IMR-90 (cell line): ENCODE measurements around the gene LBH.

Source experiments
- BHLHE40 ChIP-seq: fragments of 150-350 bp; IDR thresholded peaks from 2 replicates; pipeline ENCODE4 v1.6.1; 2016; ENCODE audit warnings: mild to moderate bottlenecking, low read depth, low read length
- CHD1 ChIP-seq: IDR thresholded peaks from 2 replicates; pipeline ENCODE4 v1.6.1; 2012; ENCODE audit warnings: low read depth, low read length, improper control_type of control experiment
- MAFK ChIP-seq: IDR thresholded peaks from 2 replicates; pipeline ENCODE4 v1.6.1; 2012; ENCODE audit warnings: low read depth, low read length, improper control_type of control experiment

- TF ChIP-seq MAFK (no peak), BHLHE40 (no peak), CHD1 (no peak)
Observed at GRCh38 chr2:30275256-30275655, 43.9 kb downstream of the LBH start.
